Neuronal stem cell (in vitro differentiated cells): ENCODE data around the gene WDR1.

Source experiments
- DNase-seq: peaks from one replicate; pipeline ENCODE4 v3.0.0-alpha.2; 2013; ENCODE audit warnings: low spot score
- H2AFZ ChIP-seq: one replicate; pipeline ENCODE4 v1.6.1; 2013; ENCODE audit warnings: mild to moderate bottlenecking, low read length, inconsistent platforms
- H2AK5ac ChIP-seq: 2 replicates; pipeline ENCODE4 v1.6.1; 2013; ENCODE audit warnings: low read depth, mild to moderate bottlenecking, inconsistent platforms, low read length, moderate library complexity, mixed read lengths
- H2BK120ac ChIP-seq: 2 replicates; pipeline ENCODE4 v1.6.1; 2013; ENCODE audit warnings: low read depth, mild to moderate bottlenecking, inconsistent platforms, low read length, moderate library complexity, mixed read lengths
- H2BK12ac ChIP-seq: one replicate; pipeline ENCODE4 v1.6.1; 2013; ENCODE audit warnings: low read length, inconsistent platforms
- H2BK15ac ChIP-seq: 2 replicates; pipeline ENCODE4 v1.6.1; 2013; ENCODE audit warnings: mild to moderate bottlenecking, low read length, inconsistent platforms, mixed read lengths
- H2BK5ac ChIP-seq: one replicate; pipeline ENCODE4 v1.6.1; 2013; ENCODE audit warnings: inconsistent platforms, mild to moderate bottlenecking, low read length, moderate library complexity
- H3K14ac ChIP-seq: one replicate; pipeline ENCODE4 v1.6.1; 2013; ENCODE audit warnings: low read length, inconsistent platforms
- H3K18ac ChIP-seq: 2 replicates; pipeline ENCODE4 v1.6.1; 2013; ENCODE audit warnings: low read length, inconsistent platforms
- H3K23ac ChIP-seq: 2 replicates; pipeline ENCODE4 v1.6.1; 2013; ENCODE audit warnings: low read depth, mild to moderate bottlenecking, mixed read lengths, low read length, inconsistent platforms; ENCODE audit not compliant: poor library complexity
- H3K27ac ChIP-seq: replicated peaks from 3 replicates; pipeline ENCODE4 v1.5.1; 2013; ENCODE audit warnings: low read length, inconsistent platforms
- H3K27me3 ChIP-seq, 3 experiments: 2 replicates each; pipeline ENCODE4 v1.6.1; 2013; ENCODE audit warnings: low read length in 3 of 3, mild to moderate bottlenecking in 2 of 3, inconsistent platforms in 1 of 3, low read depth in 1 of 3, mixed read lengths in 1 of 3, moderate library complexity in 1 of 3; ENCODE audit not compliant: control insufficient read depth in 3 of 3, insufficient read depth in 3 of 3
- H3K36me3 ChIP-seq, 2 donors: replicated peaks in 1 of 2; 2 replicates each; pipeline ENCODE4 v1.6.1; 2013; ENCODE audit warnings: low read length in 2 of 2; ENCODE audit not compliant: control insufficient read depth in 2 of 2, insufficient read depth in 2 of 2
- H3K4ac ChIP-seq: 2 replicates; pipeline ENCODE4 v1.6.1; 2013; ENCODE audit warnings: inconsistent platforms, mild to moderate bottlenecking, low read length, moderate library complexity
- H3K4me1 ChIP-seq, 2 donors: 1 replicate in 1 of 2; 2 replicates in 1 of 2; pipeline ENCODE4 v1.6.1; 2013; ENCODE audit warnings: low read length in 2 of 2, low read depth in 1 of 2; ENCODE audit not compliant: control insufficient read depth in 2 of 2, insufficient read depth in 1 of 2
- H3K4me2 ChIP-seq: one replicate; pipeline ENCODE4 v1.6.1; 2013; ENCODE audit warnings: mild to moderate bottlenecking, low read length, inconsistent platforms; ENCODE audit not compliant: insufficient read depth, poor library complexity, severe bottlenecking
- H3K4me3 ChIP-seq, 2 donors: 2 replicates each; pipeline ENCODE4 v1.5.1; 2013; ENCODE audit warnings: low read length in 2 of 2, mild to moderate bottlenecking in 2 of 2, inconsistent platforms in 1 of 2, moderate library complexity in 1 of 2
- H3K79me1 ChIP-seq: one replicate; pipeline ENCODE4 v1.6.1; 2013; ENCODE audit warnings: low read depth, mild to moderate bottlenecking, inconsistent platforms, low read length, moderate library complexity
- H3K9ac ChIP-seq: one replicate; pipeline ENCODE4 v1.6.1; 2013; ENCODE audit warnings: mild to moderate bottlenecking, low read depth, low read length, inconsistent platforms; ENCODE audit not compliant: poor library complexity
- H3K9me3 ChIP-seq, 2 donors: replicated peaks in 1 of 2; 2 replicates each; pipeline versions ENCODE3 to v1.6.1; 2013; ENCODE audit warnings: low read length in 2 of 2, mild to moderate bottlenecking in 2 of 2, inconsistent platforms in 1 of 2, low read depth in 1 of 2, mixed read lengths in 1 of 2, moderate library complexity in 1 of 2; ENCODE audit not compliant: control insufficient read depth in 2 of 2, insufficient read depth in 1 of 2
- H4K8ac ChIP-seq: one replicate; pipeline ENCODE4 v1.6.1; 2013; ENCODE audit warnings: low read depth, mild to moderate bottlenecking, inconsistent platforms, low read length, moderate library complexity
- H4K91ac ChIP-seq: one replicate; pipeline ENCODE4 v1.6.1; 2013; ENCODE audit warnings: low read length, low read depth, mild to moderate bottlenecking, inconsistent platforms; ENCODE audit not compliant: poor library complexity
- WGBS, 2 donors: extraction: QIAGEN DNeasy Blood & Tissue Kit; methylation state at CpG; one replicate each; pipeline ENCODE4 v1.1.7; 2013; ENCODE audit warnings: missing lambda C conversion rate in 2 of 2, mixed read lengths in 1 of 2; ENCODE audit not compliant: insufficient read length in 2 of 2, insufficient replicate concordance in 1 of 2; ENCODE audit errors: extremely low coverage in 2 of 2; 5-methylcytosine and 5-hydroxymethylcytosine counted together

WDR1 gene

GRCh38 chr4:10095296-10095991, 21.2 kb downstream of the WDR1 start:
- Histone ChIP-seq H2BK5ac (no peak overlapping the region), H3K9me3 (no peaks in the 10 kb centered on the region), H3K79me1 (peaks cover 25% of the 10 kb centered on the region), H3K36me3 (peaks cover 61 to 100% of the 10 kb centered on the region in 2 donors), H3K4me3 (no peak overlapping the region), H2BK120ac (no peak overlapping the region), H3K4me1 (peaks cover 0 to 24% of the 10 kb centered on the region in 2 donors), H3K23ac (no peak overlapping the region), H2BK15ac (no peak overlapping the region), H2BK12ac (no peak overlapping the region), H4K91ac (no peak overlapping the region), H3K18ac (no peak overlapping the region), H4K8ac (no peak overlapping the region), H3K4ac (no peak overlapping the region), H3K27ac (no peak overlapping the region), H3K9ac (no peak overlapping the region), H3K4me2 (no peak overlapping the region), H3K27me3 (no peaks in the 10 kb centered on the region), H2AFZ (no peak overlapping the region), H2AK5ac (no peak overlapping the region), H3K14ac (no peak overlapping the region)
- DNase-seq = no peak
- WGBS, 2 donors = no CpG with 5 or more reads among the region's 13 CpGs

DNA sequence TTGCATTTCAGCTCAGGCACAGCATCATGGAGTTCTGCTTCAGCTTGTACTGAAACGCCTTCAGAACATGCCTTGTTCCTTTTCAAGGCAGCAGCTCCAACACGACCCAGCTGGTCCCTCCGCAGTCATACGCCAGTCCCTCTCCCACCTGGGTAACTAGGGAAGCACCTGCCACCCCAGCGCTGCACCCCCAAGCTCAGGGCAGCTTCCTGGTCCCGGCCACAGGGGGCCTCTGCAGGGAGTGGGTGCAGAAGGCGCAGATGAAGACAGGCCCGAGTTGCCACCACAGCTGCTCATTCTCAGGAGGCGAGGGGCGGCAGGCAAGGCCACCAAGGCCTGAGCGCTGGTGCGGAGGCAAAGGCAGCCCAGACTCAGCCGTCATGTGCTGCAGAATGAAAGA, 21.8 kb downstream of the WDR1 start:
- Histone ChIP-seq H3K27ac (no peak overlapping the region), H3K36me3 (peaks cover 66 to 100% of the 10 kb centered on the region in 2 donors)

GRCh38 chr4:10093801-10094552, 22.6 kb downstream of the WDR1 start:
- WGBS, 2 donors = no CpG with 5 or more reads among the region's 12 CpGs
- H3K79me1 ChIP-seq = peaks cover 23% of the 10 kb centered on the region
- H2BK5ac ChIP-seq = no peak overlapping the region
- peaks cover 0 to 16% of the 10 kb centered on the region in 2 donors for H3K4me1 ChIP-seq
- H3K36me3 ChIP-seq = peaks cover 67 to 100% of the 10 kb centered on the region in 2 donors
- H2BK120ac ChIP-seq = no peak overlapping the region
- no peak overlapping the region for H2AK5ac ChIP-seq
- peak overlapping the region; percentile 84 for H3K18ac ChIP-seq
- no peak overlapping the region for H3K27ac ChIP-seq
- H2BK12ac ChIP-seq = no peak overlapping the region
- no peaks in the 10 kb centered on the region for H3K9me3 ChIP-seq
- no peak overlapping the region for H4K8ac ChIP-seq
- H2BK15ac ChIP-seq = no peak overlapping the region
- H3K9ac ChIP-seq = no peak overlapping the region
- H3K4me3 ChIP-seq = no peak overlapping the region
- no peak overlapping the region for H3K4ac ChIP-seq
- H4K91ac ChIP-seq = no peak overlapping the region
- H3K23ac ChIP-seq = peak overlapping the region; percentile 39
- DNase-seq = no peak
- H3K14ac ChIP-seq = no peak overlapping the region
- H2AFZ ChIP-seq = no peak overlapping the region
- no peaks in the 10 kb centered on the region for H3K27me3 ChIP-seq
- no peak overlapping the region for H3K4me2 ChIP-seq

More for the DNA sequence above, 21.8 kb downstream of the WDR1 start:
- H2BK120ac ChIP-seq = no peak overlapping the region
- peaks cover 23% of the 10 kb centered on the region for H3K79me1 ChIP-seq
- H2BK12ac ChIP-seq = peak overlapping the region; percentile 35
- no peak overlapping the region for H2AFZ ChIP-seq
- no CpG with 5 or more reads among the region's 13 CpGs for WGBS, 2 donors
- H3K4me2 ChIP-seq = no peak overlapping the region
- no peak overlapping the region for H4K8ac ChIP-seq
- no peak for DNase-seq
- no peak overlapping the region for H3K4ac ChIP-seq
- no peaks in the 10 kb centered on the region for H3K9me3 ChIP-seq
- no peak overlapping the region for H3K14ac ChIP-seq
- no peak overlapping the region for H3K9ac ChIP-seq
- peaks cover 0 to 19% of the 10 kb centered on the region in 2 donors for H3K4me1 ChIP-seq
- no peak overlapping the region for H2BK15ac ChIP-seq
- peak overlapping the region; percentile 46 for H3K23ac ChIP-seq
- H3K27me3 ChIP-seq = no peaks in the 10 kb centered on the region
- H3K4me3 ChIP-seq = no peak overlapping the region
- no peak overlapping the region for H2BK5ac ChIP-seq
- peak overlapping the region; percentile 19 for H3K18ac ChIP-seq
- H2AK5ac ChIP-seq = no peak overlapping the region
- no peak overlapping the region for H4K91ac ChIP-seq

- H3K79me1 ChIP-seq = peaks cover 17% of the 10 kb centered on the region
- no CpG with 5 or more reads among the region's 11 CpGs for WGBS, 2 donors
These were observed 23.4 kb downstream of the WDR1 start for GRCh38 chr4:10093271-10093621.

More at GRCh38 chr4:10093271-10093621, 23.4 kb downstream of the WDR1 start:
- Histone ChIP-seq H3K4me3 (no peak overlapping the region), H3K9ac (peak overlapping the region; percentile 46), H4K8ac (no peak overlapping the region), H3K14ac (no peak overlapping the region), H3K27ac (no peak overlapping the region), H2AFZ (no peak overlapping the region), H4K91ac (no peak overlapping the region), H3K36me3 (peaks cover 67 to 100% of the 10 kb centered on the region in 2 donors), H3K4me2 (no peak overlapping the region), H2BK15ac (peak overlapping the region; percentile 76), H3K4me1 (peaks cover 0 to 16% of the 10 kb centered on the region in 2 donors), H3K4ac (no peak overlapping the region), H2BK12ac (peak overlapping the region; percentile 26), H3K9me3 (no peaks in the 10 kb centered on the region), H2BK5ac (no peak overlapping the region), H3K23ac (peak overlapping the region; percentile 39), H3K27me3 (no peaks in the 10 kb centered on the region), H3K18ac (peak overlapping the region; percentile 84), H2BK120ac (peak overlapping the region; percentile 43), H2AK5ac (no peak overlapping the region)
- no peak for DNase-seq
